ENCODE measurements around the gene PTGFR. TPM values are rescaled to one million over a fixed set of nuclear protein-coding genes. Genes with fewer than 3 reads are reported as not detected.

The PTGFR gene
- total RNA-seq, 1 experiment from 2014 or later = not detected

DNA sequence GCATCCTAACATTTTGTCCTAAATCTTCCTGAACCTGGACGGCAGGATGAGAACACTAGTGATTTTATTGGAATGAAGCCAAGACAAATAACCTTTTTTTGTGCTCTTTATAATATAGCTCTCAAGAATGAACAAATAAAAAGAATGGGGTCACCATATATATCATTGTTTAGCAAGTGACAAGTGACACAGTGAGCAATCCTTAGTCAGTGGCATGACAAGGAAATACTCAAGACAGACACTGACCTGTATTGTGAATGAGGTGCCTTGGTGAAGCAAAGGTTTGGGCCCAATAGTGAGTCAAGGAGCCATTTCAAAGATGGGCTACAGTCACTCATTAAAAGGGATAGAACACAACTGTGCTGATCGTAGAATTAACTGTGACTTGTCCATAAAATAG lies 35.7 kb downstream of the PTGFR start:
- ChIA-PET CTCF (no interaction called here), POLR2A (no interaction called here)
- TF ChIP-seq, protein P1, sequence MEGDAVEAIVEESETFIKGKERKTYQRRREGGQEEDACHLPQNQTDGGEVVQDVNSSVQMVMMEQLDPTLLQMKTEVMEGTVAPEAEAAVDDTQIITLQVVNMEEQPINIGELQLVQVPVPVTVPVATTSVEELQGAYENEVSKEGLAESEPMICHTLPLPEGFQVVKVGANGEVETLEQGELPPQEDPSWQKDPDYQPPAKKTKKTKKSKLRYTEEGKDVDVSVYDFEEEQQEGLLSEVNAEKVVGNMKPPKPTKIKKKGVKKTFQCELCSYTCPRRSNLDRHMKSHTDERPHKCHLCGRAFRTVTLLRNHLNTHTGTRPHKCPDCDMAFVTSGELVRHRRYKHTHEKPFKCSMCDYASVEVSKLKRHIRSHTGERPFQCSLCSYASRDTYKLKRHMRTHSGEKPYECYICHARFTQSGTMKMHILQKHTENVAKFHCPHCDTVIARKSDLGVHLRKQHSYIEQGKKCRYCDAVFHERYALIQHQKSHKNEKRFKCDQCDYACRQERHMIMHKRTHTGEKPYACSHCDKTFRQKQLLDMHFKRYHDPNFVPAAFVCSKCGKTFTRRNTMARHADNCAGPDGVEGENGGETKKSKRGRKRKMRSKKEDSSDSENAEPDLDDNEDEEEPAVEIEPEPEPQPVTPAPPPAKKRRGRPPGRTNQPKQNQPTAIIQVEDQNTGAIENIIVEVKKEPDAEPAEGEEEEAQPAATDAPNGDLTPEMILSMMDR (IDR thresholded peaks at IDR 0.05; ENCODE audit: insufficient read depth in 1 of 2, low read depth in 1 of 2, low read length in 1 of 2, severe bottlenecking in 1 of 2, unreplicated experiment in 1 of 2) = no peak
- intact Hi-C loops (cut with micrococcal nuclease; ENCODE audit: unreplicated experiment) = no loop called here
- no peaks in the 10 kb centered on the region for H3K36me3 Mint-ChIP-seq (ENCODE audit: insufficient read depth, unreplicated experiment)
- H3K4me3 Mint-ChIP-seq (ENCODE audit: unreplicated experiment) = no peak overlapping the region
- H3K9me3 ChIP-seq = no peaks in the 10 kb centered on the region
- no peak for DNase-seq
- H3K4me1 ChIP-seq = no peaks in the 10 kb centered on the region
- H3K9me3 Mint-ChIP-seq (ENCODE audit: unreplicated experiment) = no peaks in the 10 kb centered on the region
- no peaks in the 10 kb centered on the region for H3K4me1 Mint-ChIP-seq (ENCODE audit: low read depth, unreplicated experiment)
- BruUV-seq (replicated peaks) = no TSS peak
- no peaks in the 10 kb centered on the region for H3K36me3 ChIP-seq (ENCODE audit: control insufficient read depth, insufficient read depth, low read length)
- peaks cover 2% of the 10 kb centered on the region for H3K27me3 Mint-ChIP-seq (ENCODE audit: insufficient read depth, unreplicated experiment)
- no peaks in the 10 kb centered on the region for H3K27me3 ChIP-seq (replicated peaks; ENCODE audit: control insufficient read depth, insufficient read depth, low read length)
- H3K27ac Mint-ChIP-seq (ENCODE audit: unreplicated experiment) = no peak overlapping the region
- H3K4me3 ChIP-seq (ENCODE audit: low read depth, low read length) = no peak overlapping the region

DNA sequence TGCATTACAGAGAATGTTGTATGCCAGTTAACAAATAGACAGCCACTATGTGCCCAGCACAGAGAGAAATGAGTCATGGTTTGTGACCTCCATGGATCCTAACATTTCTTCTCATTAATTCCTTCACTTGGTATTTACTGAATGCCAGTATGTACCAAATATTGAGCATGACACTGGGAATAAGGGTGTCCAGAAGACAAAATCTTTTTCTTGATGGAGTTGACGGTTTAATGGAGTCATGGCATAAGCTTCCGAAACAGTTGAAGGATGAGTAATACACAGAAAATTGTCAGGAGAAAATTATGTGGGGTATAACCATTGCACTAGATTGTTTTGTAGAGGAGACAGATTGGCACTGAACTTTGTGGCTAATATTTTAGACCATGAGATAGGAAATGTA lies 36.9 kb downstream of the PTGFR start:
- no TSS peak for BruUV-seq (replicated peaks)
- Mint-ChIP-seq H3K27ac (ENCODE audit: unreplicated experiment) (no peak overlapping the region), H3K27me3 (ENCODE audit: insufficient read depth, unreplicated experiment) (no peaks in the 10 kb centered on the region), H3K4me3 (ENCODE audit: unreplicated experiment) (no peak overlapping the region), H3K9me3 (ENCODE audit: unreplicated experiment) (no peaks in the 10 kb centered on the region), H3K36me3 (ENCODE audit: insufficient read depth, unreplicated experiment) (no peaks in the 10 kb centered on the region), H3K4me1 (ENCODE audit: low read depth, unreplicated experiment) (no peaks in the 10 kb centered on the region)
- H3K4me1 ChIP-seq = no peaks in the 10 kb centered on the region
- H3K4me3 ChIP-seq (ENCODE audit: low read depth, low read length) = no peak overlapping the region
- H3K36me3 ChIP-seq (ENCODE audit: control insufficient read depth, insufficient read depth, low read length) = no peaks in the 10 kb centered on the region
- DNase-seq = no peak
- no peaks in the 10 kb centered on the region for H3K27me3 ChIP-seq (replicated peaks; ENCODE audit: control insufficient read depth, insufficient read depth, low read length)
- CTCF ChIA-PET = no interaction called here
- intact Hi-C loops (cut with micrococcal nuclease; ENCODE audit: unreplicated experiment) = no loop called here
- H3K9me3 ChIP-seq = no peaks in the 10 kb centered on the region
- TF ChIP-seq, protein P1 (IDR thresholded peaks at IDR 0.05; ENCODE audit: insufficient read depth in 1 of 2, low read depth in 1 of 2, low read length in 1 of 2, severe bottlenecking in 1 of 2, unreplicated experiment in 1 of 2) = no peak
- POLR2A ChIA-PET = no interaction called here

DNA sequence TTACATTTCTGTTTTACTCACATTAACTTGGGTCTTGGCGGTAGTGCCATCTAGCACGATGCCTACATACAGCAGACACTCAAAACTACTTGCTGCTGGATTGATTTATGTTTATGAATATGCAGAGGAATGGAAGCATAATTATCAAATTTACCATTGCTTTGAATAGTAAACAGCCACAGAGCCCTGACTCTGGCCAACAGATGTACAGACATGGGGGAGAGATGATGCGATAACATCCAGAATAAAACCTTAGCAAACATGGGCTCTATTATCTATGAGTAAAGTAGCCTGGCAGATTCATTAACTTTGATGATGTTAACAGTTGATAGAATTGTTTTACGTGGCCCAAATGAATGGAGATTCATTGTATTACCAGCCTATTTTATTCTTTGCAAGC lies 42.8 kb downstream of the PTGFR start:
- no peak overlapping the region for H3K4me3 ChIP-seq (ENCODE audit: low read depth, low read length)
- H3K36me3 ChIP-seq (ENCODE audit: control insufficient read depth, insufficient read depth, low read length) = no peaks in the 10 kb centered on the region
- POLR2A ChIA-PET = no interaction called here
- TF ChIP-seq, protein P1 (IDR thresholded peaks at IDR 0.05; ENCODE audit: insufficient read depth in 1 of 2, low read depth in 1 of 2, low read length in 1 of 2, severe bottlenecking in 1 of 2, unreplicated experiment in 1 of 2) = no peak
- Mint-ChIP-seq H3K4me1 (ENCODE audit: low read depth, unreplicated experiment) (no peaks in the 10 kb centered on the region), H3K9me3 (ENCODE audit: unreplicated experiment) (no peaks in the 10 kb centered on the region), H3K4me3 (ENCODE audit: unreplicated experiment) (no peak overlapping the region), H3K27ac (ENCODE audit: unreplicated experiment) (no peak overlapping the region), H3K27me3 (ENCODE audit: insufficient read depth, unreplicated experiment) (peaks cover 5% of the 10 kb centered on the region), H3K36me3 (ENCODE audit: insufficient read depth, unreplicated experiment) (no peaks in the 10 kb centered on the region)
- intact Hi-C loops (cut with micrococcal nuclease; ENCODE audit: unreplicated experiment) = no loop called here
- H3K27me3 ChIP-seq (replicated peaks; ENCODE audit: control insufficient read depth, insufficient read depth, low read length) = no peaks in the 10 kb centered on the region
- CTCF ChIA-PET = no interaction called here
- H3K4me1 ChIP-seq = no peaks in the 10 kb centered on the region
- no TSS peak for BruUV-seq (replicated peaks)
- DNase-seq = no peak
- no peaks in the 10 kb centered on the region for H3K9me3 ChIP-seq

Data from Caco-2 (cell line).